ENCODE results near the gene SLCO1B3.

GRCh38 chr12:20863056-20863455 is 52.6 kb downstream of the SLCO1B3 start:
- TF ChIP-seq JUNB (IDR thresholded peaks at IDR 0.05; ENCODE audit: unreplicated experiment), result no peak
- no peak for TF ChIP-seq EZH2 (IDR thresholded peaks at IDR 0.05; ENCODE audit: low read depth, unreplicated experiment)
- no peak for TF ChIP-seq POLR2AphosphoS5 (IDR thresholded peaks at IDR 0.05; ENCODE audit: low read depth)
- TF ChIP-seq CTCF (conservative IDR thresholded peaks at IDR 0.05; ENCODE audit: low read depth in 2 of 2), result peak; percentile 19 to 26; a peak in 3 of 4 replicates

All from GM23338 (cell line).